ENCODE measurements around the gene PLA2G6.

DNA sequence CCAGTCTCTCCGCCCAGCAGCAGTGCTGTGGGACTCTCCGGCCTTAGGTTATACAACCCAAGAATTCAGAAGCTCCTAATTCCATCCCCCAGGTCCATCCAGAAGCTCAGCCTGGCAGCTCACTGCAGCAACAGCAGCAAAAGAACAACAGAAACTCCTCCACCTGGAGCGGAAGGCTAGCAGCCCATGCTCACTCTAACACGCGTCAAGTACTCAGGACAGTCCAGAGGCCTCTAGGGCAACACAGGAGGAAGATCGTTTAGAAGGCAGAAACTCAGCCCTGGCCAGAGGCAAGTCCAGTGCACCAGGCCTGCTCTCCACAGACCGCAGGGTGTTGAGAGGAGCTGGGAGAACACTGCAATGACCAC is 17.1 kb downstream of the PLA2G6 start:
- TF ChIP-seq, protein P1, sequence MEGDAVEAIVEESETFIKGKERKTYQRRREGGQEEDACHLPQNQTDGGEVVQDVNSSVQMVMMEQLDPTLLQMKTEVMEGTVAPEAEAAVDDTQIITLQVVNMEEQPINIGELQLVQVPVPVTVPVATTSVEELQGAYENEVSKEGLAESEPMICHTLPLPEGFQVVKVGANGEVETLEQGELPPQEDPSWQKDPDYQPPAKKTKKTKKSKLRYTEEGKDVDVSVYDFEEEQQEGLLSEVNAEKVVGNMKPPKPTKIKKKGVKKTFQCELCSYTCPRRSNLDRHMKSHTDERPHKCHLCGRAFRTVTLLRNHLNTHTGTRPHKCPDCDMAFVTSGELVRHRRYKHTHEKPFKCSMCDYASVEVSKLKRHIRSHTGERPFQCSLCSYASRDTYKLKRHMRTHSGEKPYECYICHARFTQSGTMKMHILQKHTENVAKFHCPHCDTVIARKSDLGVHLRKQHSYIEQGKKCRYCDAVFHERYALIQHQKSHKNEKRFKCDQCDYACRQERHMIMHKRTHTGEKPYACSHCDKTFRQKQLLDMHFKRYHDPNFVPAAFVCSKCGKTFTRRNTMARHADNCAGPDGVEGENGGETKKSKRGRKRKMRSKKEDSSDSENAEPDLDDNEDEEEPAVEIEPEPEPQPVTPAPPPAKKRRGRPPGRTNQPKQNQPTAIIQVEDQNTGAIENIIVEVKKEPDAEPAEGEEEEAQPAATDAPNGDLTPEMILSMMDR (IDR thresholded peaks at IDR 0.05) = no peak
- TF ChIP-seq POLR2A (IDR thresholded peaks at IDR 0.05) = no peak

Measured in adrenal gland (tissue), 5 donors.